DOHH2 (cell line): ENCODE measurements around the gene MYH6.

Experiments used
- H3F3A ChIP-seq: fragments of 200-600 bp; sonication (generic), shearing (Covaris generic); 2 replicates; pipeline ENCODE4 v1.6.0; 2016; ENCODE audit warnings: antibody characterized with exemption, mild to moderate bottlenecking; ENCODE audit not compliant: control insufficient read depth, insufficient read depth
- H3K27ac ChIP-seq: fragments of 200-600 bp; sonication (generic); 2 replicates; pipeline ENCODE4 v1.5.1; 2014; ENCODE audit warnings: low read depth, mild to moderate bottlenecking, low read length, moderate library complexity
- H3K27me3 ChIP-seq: fragments of 200-600 bp; sonication (generic); 2 replicates; pipeline ENCODE4 v1.6.1; 2014; ENCODE audit warnings: mild to moderate bottlenecking, low read length, mixed read lengths; ENCODE audit not compliant: control insufficient read depth
- H3K36me3 ChIP-seq: fragments of 200-600 bp; sonication (generic); 2 replicates; pipeline ENCODE4 v1.6.1; 2014; ENCODE audit warnings: mild to moderate bottlenecking, low read length, moderate library complexity, mixed read lengths; ENCODE audit not compliant: control insufficient read depth
- H3K4me1 ChIP-seq: fragments of 200-600 bp; sonication (generic); 2 replicates; pipeline ENCODE4 v1.6.1; 2014; ENCODE audit warnings: mild to moderate bottlenecking, low read length, mixed read lengths; ENCODE audit not compliant: control insufficient read depth
- H3K4me2 ChIP-seq: fragments of 200-600 bp; sonication (generic); 2 replicates; pipeline ENCODE4 v1.6.0; 2014; ENCODE audit warnings: mild to moderate bottlenecking, low read length, moderate library complexity
- H3K4me3 ChIP-seq: fragments of 200-600 bp; sonication (generic); 2 replicates; pipeline ENCODE4 v1.5.1; 2014; ENCODE audit warnings: mild to moderate bottlenecking, low read length, mixed read lengths
- H3K79me2 ChIP-seq: fragments of 200-600 bp; sonication (generic); 2 replicates; pipeline ENCODE4 v1.6.1; 2014; ENCODE audit warnings: mild to moderate bottlenecking, low read length, mixed read lengths; ENCODE audit not compliant: control insufficient read depth
- H3K9me2 ChIP-seq: fragments of 200-600 bp; sonication (generic); replicated peaks from 2 replicates; pipeline ENCODE4 v1.6.1; 2014; ENCODE audit warnings: mild to moderate bottlenecking, low read length, mixed read lengths; ENCODE audit not compliant: control insufficient read depth
- H3K9me3 ChIP-seq: fragments of 200-600 bp; sonication (generic); 2 replicates; pipeline ENCODE4 v1.6.1; 2014; ENCODE audit warnings: antibody characterized with exemption, low read length, mixed read lengths; ENCODE audit not compliant: control insufficient read depth, insufficient read depth
- H4K20me1 ChIP-seq: fragments of 200-600 bp; sonication (generic); 2 replicates; pipeline ENCODE4 v1.6.0; 2014; ENCODE audit warnings: low read depth, mild to moderate bottlenecking, antibody characterized with exemption, low read length, moderate library complexity; ENCODE audit not compliant: control insufficient read depth, insufficient read depth
- EZH2phosphoT487 ChIP-seq: fragments of 200-600 bp; sonication (generic); IDR thresholded peaks from 2 replicates; pipeline ENCODE4 v1.6.1; 2017; ENCODE audit warnings: borderline replicate concordance, mild to moderate bottlenecking, antibody characterized with exemption, low read length, moderate library complexity, mixed read lengths
- TF ChIP-seq, protein P1 (sequence below): fragments of 200-600 bp; sonication (generic); IDR thresholded peaks from one replicate; pipeline ENCODE4 v1.5.1; 2014; ENCODE audit warnings: antibody characterized with exemption, mild to moderate bottlenecking, low read depth, low read length; ENCODE audit not compliant: poor library complexity, severe bottlenecking

MYH6 gene

GRCh38 chr14:23442721-23443356, 34.8 kb upstream of the MYH6 start:
- H4K20me1 ChIP-seq: no peaks in the 10 kb centered on the region
- H3K79me2 ChIP-seq: no peaks in the 10 kb centered on the region
- no peaks in the 10 kb centered on the region for H3F3A ChIP-seq
- no peak overlapping the region for H3K4me2 ChIP-seq
- no peak overlapping the region for H3K27ac ChIP-seq
- no peaks in the 10 kb centered on the region for H3K9me3 ChIP-seq
- no peaks in the 10 kb centered on the region for H3K27me3 ChIP-seq
- no peaks in the 10 kb centered on the region for H3K9me2 ChIP-seq
- H3K4me1 ChIP-seq: no peaks in the 10 kb centered on the region
- TF ChIP-seq EZH2phosphoT487: no peak
- TF ChIP-seq, protein P1, sequence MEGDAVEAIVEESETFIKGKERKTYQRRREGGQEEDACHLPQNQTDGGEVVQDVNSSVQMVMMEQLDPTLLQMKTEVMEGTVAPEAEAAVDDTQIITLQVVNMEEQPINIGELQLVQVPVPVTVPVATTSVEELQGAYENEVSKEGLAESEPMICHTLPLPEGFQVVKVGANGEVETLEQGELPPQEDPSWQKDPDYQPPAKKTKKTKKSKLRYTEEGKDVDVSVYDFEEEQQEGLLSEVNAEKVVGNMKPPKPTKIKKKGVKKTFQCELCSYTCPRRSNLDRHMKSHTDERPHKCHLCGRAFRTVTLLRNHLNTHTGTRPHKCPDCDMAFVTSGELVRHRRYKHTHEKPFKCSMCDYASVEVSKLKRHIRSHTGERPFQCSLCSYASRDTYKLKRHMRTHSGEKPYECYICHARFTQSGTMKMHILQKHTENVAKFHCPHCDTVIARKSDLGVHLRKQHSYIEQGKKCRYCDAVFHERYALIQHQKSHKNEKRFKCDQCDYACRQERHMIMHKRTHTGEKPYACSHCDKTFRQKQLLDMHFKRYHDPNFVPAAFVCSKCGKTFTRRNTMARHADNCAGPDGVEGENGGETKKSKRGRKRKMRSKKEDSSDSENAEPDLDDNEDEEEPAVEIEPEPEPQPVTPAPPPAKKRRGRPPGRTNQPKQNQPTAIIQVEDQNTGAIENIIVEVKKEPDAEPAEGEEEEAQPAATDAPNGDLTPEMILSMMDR: no peak
- no peaks in the 10 kb centered on the region for H3K36me3 ChIP-seq
- no peak overlapping the region for H3K4me3 ChIP-seq

- Histone ChIP-seq H3K27me3 (no peaks in the 10 kb centered on the region), H3F3A (no peaks in the 10 kb centered on the region), H3K27ac (no peak overlapping the region), H3K36me3 (no peaks in the 10 kb centered on the region), H3K9me2 (no peaks in the 10 kb centered on the region), H3K4me3 (no peak overlapping the region), H3K4me1 (no peaks in the 10 kb centered on the region), H4K20me1 (no peaks in the 10 kb centered on the region), H3K79me2 (no peaks in the 10 kb centered on the region), H3K9me3 (no peaks in the 10 kb centered on the region), H3K4me2 (no peak overlapping the region)
- TF ChIP-seq, protein P1: no peak
- TF ChIP-seq EZH2phosphoT487: no peak
These were observed 33.0 kb upstream of the MYH6 start for GRCh38 chr14:23441076-23441475.

DNA sequence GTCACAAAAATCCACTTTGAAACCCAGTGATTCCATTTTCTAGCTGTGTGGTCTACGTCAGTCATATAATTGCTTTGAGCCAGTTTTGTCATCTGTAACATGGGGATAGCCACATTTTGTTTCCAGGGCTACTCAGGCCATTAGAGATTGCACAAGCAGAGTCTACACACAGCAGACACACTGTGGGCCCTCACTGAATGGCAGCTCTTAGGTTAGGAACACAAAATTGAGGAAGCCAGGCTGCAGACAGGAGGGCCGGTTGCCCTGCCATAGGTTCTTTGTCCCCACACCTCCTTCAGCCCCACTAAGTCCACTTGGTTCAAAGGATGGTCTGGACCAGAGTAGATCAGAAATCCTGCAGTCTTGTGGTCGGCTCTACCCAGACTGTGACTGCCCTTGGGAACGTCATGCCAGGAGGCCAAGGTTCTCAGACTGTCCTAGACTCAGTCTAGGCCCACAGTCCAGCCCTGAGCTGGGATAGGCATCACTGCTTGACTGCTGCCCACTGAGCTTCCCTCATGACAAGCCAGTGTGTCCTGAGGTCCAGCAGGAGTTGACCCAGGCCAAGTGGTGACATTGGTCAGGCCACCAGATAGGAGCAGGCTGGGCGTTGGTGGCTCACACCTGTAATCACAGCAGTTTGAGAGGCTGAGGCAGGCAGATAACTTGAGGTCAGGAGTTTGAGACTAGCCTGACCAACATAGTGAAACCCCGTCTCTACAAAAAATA, 31.2 kb upstream of the MYH6 start:
- no peaks in the 10 kb centered on the region for H3K9me3 ChIP-seq
- no peaks in the 10 kb centered on the region for H4K20me1 ChIP-seq
- H3K27ac ChIP-seq: no peak overlapping the region
- no peaks in the 10 kb centered on the region for H3K4me1 ChIP-seq
- no peak for TF ChIP-seq EZH2phosphoT487
- TF ChIP-seq, protein P1: no peak
- no peaks in the 10 kb centered on the region for H3K9me2 ChIP-seq
- H3K79me2 ChIP-seq: no peaks in the 10 kb centered on the region
- H3K4me3 ChIP-seq: no peak overlapping the region
- no peaks in the 10 kb centered on the region for H3K36me3 ChIP-seq
- no peak overlapping the region for H3K4me2 ChIP-seq
- no peaks in the 10 kb centered on the region for H3K27me3 ChIP-seq
- no peaks in the 10 kb centered on the region for H3F3A ChIP-seq
